Endothelial cell of umbilical vein (primary cell): ENCODE data around the gene LRRC28.

Experiments used
- GATA2 ChIP-seq: IDR thresholded peaks from 2 replicates; pipeline ENCODE4 v1.7.0; 2011; ENCODE audit warnings: low read depth, mild to moderate bottlenecking, moderate library complexity, mixed read lengths, low read length; ENCODE audit not compliant: insufficient read length, insufficient read depth
- JUN ChIP-seq: IDR thresholded peaks from 2 replicates; pipeline ENCODE4 v1.6.1; 2011; ENCODE audit warnings: borderline replicate concordance, low read depth; ENCODE audit not compliant: insufficient read length, insufficient read depth
- POLR2A ChIP-seq: IDR thresholded peaks from 2 replicates; pipeline ENCODE4 v1.6.1; 2012; ENCODE audit warnings: low read depth, mild to moderate bottlenecking, control low read depth, low read length
- POLR2AphosphoS5 ChIP-seq: IDR thresholded peaks from 2 replicates; pipeline ENCODE4 v1.6.1; 2012; ENCODE audit warnings: low read depth, mild to moderate bottlenecking, control low read depth, low read length, moderate library complexity; ENCODE audit not compliant: insufficient read depth
- TF ChIP-seq, protein P1 (sequence below), 2 donors: IDR thresholded peaks; 1 replicate in 1 of 2; 2 replicates in 1 of 2; pipeline ENCODE4 v1.5.1; 2011; ENCODE audit warnings: low read length in 2 of 2, mild to moderate bottlenecking in 2 of 2, moderate library complexity in 2 of 2, control low read depth in 1 of 2, inconsistent platforms in 1 of 2, low read depth in 1 of 2; ENCODE audit not compliant: insufficient read depth in 1 of 2; ENCODE audit errors: extremely low read depth in 1 of 2
- TF ChIP-seq, protein P2 (sequence below): IDR thresholded peaks from 2 replicates; pipeline ENCODE4 v1.6.1; 2011; ENCODE audit not compliant: insufficient read depth, insufficient read length

DNA sequence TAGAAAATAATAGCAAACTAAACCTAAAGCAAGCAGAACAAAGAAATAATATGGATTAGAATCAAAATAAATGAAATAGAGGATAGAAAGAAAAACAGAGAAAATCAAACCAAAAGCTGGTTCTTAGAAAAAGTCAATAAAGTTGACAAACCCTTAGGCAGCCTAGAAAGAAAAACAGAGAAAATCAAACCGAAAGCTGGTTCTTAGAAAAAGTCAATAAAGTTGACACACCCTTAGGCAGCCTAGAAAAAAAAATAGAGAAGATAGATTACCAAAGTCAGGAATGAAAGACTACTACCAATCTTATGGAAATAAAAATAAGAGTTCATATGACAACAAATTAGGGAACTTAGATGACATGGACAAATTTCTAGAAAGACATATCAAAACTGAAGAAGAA is 142.4 kb downstream of the LRRC28 start:
- TF ChIP-seq, protein P1, sequence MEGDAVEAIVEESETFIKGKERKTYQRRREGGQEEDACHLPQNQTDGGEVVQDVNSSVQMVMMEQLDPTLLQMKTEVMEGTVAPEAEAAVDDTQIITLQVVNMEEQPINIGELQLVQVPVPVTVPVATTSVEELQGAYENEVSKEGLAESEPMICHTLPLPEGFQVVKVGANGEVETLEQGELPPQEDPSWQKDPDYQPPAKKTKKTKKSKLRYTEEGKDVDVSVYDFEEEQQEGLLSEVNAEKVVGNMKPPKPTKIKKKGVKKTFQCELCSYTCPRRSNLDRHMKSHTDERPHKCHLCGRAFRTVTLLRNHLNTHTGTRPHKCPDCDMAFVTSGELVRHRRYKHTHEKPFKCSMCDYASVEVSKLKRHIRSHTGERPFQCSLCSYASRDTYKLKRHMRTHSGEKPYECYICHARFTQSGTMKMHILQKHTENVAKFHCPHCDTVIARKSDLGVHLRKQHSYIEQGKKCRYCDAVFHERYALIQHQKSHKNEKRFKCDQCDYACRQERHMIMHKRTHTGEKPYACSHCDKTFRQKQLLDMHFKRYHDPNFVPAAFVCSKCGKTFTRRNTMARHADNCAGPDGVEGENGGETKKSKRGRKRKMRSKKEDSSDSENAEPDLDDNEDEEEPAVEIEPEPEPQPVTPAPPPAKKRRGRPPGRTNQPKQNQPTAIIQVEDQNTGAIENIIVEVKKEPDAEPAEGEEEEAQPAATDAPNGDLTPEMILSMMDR (IDR thresholded peaks at IDR 0.05; ENCODE audit: extremely low read depth in 1 of 2, insufficient read depth in 1 of 2, low read depth in 1 of 2, low read length in 2 of 2) = no peak
- TF ChIP-seq POLR2AphosphoS5 (no peak), GATA2 (no peak), JUN (no peak), POLR2A (no peak)
- TF ChIP-seq, protein P2, sequence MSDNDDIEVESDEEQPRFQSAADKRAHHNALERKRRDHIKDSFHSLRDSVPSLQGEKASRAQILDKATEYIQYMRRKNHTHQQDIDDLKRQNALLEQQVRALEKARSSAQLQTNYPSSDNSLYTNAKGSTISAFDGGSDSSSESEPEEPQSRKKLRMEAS = no peak
